GM21786 (cell line): ENCODE measurements around the gene PDE1A.
"Not testable (repeated sequence)": the region's sequence is repeated elsewhere in the genome, so short reads cannot be mapped to it uniquely, and the experiment has no call there.

Experiments
- ATAC-seq: cut with Tn5 transposase; IDR thresholded peaks from one replicate; pipeline ENCODE4 v1.9.1; 2021; ENCODE audit not compliant: unreplicated experiment

Gene PDE1A

GRCh38 chr2:182410120-182410519, 16.7 kb downstream of the PDE1A start:
- ATAC-seq, result no peak

- ATAC-seq, result no peak
These were observed 20.6 kb downstream of the PDE1A start for GRCh38 chr2:182406221-182406620.

GRCh38 chr2:182404975-182405561, 21.8 kb downstream of the PDE1A start:
- no peak for ATAC-seq

GRCh38 chr2:182404092-182404491, 22.7 kb downstream of the PDE1A start:
- ATAC-seq, result no peak

- ATAC-seq, result no peak
These were observed 33.5 kb downstream of the PDE1A start for GRCh38 chr2:182393270-182393760.

GRCh38 chr2:182391443-182391842, 35.4 kb downstream of the PDE1A start:
- no peak for ATAC-seq

- not testable (repeated sequence) for ATAC-seq
These were observed 40.5 kb downstream of the PDE1A start for GRCh38 chr2:182386267-182386880.

- no peak for ATAC-seq
These were observed 42.0 kb downstream of the PDE1A start for GRCh38 chr2:182384860-182385259.

GRCh38 chr2:182381225-182381624, 45.6 kb downstream of the PDE1A start:
- no peak for ATAC-seq

- ATAC-seq, result no peak
These were observed 47.6 kb downstream of the PDE1A start for GRCh38 chr2:182379241-182379640.

- no peak for ATAC-seq
These were observed 48.1 kb downstream of the PDE1A start for GRCh38 chr2:182378759-182379158.

- ATAC-seq, result no peak
These were observed 49.4 kb downstream of the PDE1A start for GRCh38 chr2:182377467-182377866.

GRCh38 chr2:182375862-182376261, 51.0 kb downstream of the PDE1A start:
- ATAC-seq, result no peak

GRCh38 chr2:182372661-182373060, 54.2 kb downstream of the PDE1A start:
- ATAC-seq, result no peak

GRCh38 chr2:182368996-182369395, 57.8 kb downstream of the PDE1A start:
- no peak for ATAC-seq

GRCh38 chr2:182368446-182368845, 58.4 kb downstream of the PDE1A start:
- ATAC-seq, result no peak

GRCh38 chr2:182367401-182367800, 59.4 kb downstream of the PDE1A start:
- no peak for ATAC-seq

GRCh38 chr2:182366628-182367027, 60.2 kb downstream of the PDE1A start:
- no peak for ATAC-seq

- no peak for ATAC-seq
These were observed 61.0 kb downstream of the PDE1A start for GRCh38 chr2:182365855-182366254.

GRCh38 chr2:182361477-182361876, 65.4 kb downstream of the PDE1A start:
- ATAC-seq, result no peak

- ATAC-seq, result no peak
These were observed 66.1 kb downstream of the PDE1A start for GRCh38 chr2:182360663-182361260.

GRCh38 chr2:182359990-182360662, 66.7 kb downstream of the PDE1A start:
- no peak for ATAC-seq
